HepG2 (cell line): ENCODE data around the gene SMARCB1. TPM values are rescaled to one million over a fixed set of nuclear protein-coding genes. Genes with fewer than 3 reads are reported as not detected.

Source experiments
- ATAC-seq: fragments of 200-7000 bp; cut with Tn5 transposase; 3 replicates; pipeline ENCODE4 v1.9.1; 2020; ENCODE audit warnings: mild to moderate bottlenecking, moderate library complexity
- BruUV-seq: library from RNA; stranded (reverse); fragments of 400-500 nt; replicated peaks from 2 replicates; lab custom pipeline; 2021; lab: Mats Ljungman, UMichigan
- CTCF ChIA-PET: fragments of 300-600 bp; formaldehyde crosslinking; extraction: SDS; loops from one replicate; lab custom pipeline; 2021; ENCODE audit warnings: low total read pairs, inconsistent platforms, low intra/inter-chr PET ratio; lab: Yijun Ruan, JAX
- POLR2A ChIA-PET: fragments of 350-600 bp; sonication (Branson Sonifier 250); formaldehyde crosslinking; loops from one replicate; lab custom pipeline; 2020; ENCODE audit warnings: antibody characterized with exemption, inconsistent platforms; lab: Yijun Ruan, JAX
- DNase-seq: peaks from one replicate; pipeline ENCODE4 v3.0.0-alpha.2; 2015; ENCODE audit warnings: low spot score
- FAIRE-seq: peaks from 3 replicates; lab custom pipeline; 2011; peaks lifted over from hg19 to GRCh38; lab: Jason Lieb, UNC
- H2AFZ ChIP-seq: one replicate; pipeline ENCODE4 v1.6.1; 2011; ENCODE audit warnings: low read length, inconsistent platforms
- H3K27ac ChIP-seq: fragments of 300-600 bp; 3 replicates; pipeline ENCODE4 v1.8.0; 2011; ENCODE audit warnings: mixed run types, mild to moderate bottlenecking, mixed read lengths, low read length, inconsistent platforms; ENCODE audit not compliant: insufficient read depth; ENCODE audit errors: extremely low read length
- H3K27me3 ChIP-seq, 2 experiments: fragments of 200-600 bp in 1 of 2; 2 replicates in 1 of 2; 3 replicates in 1 of 2; pipeline versions ENCODE4 v1.6.0 to v1.8.0; 2011; ENCODE audit warnings: low read length in 2 of 2, mild to moderate bottlenecking in 2 of 2, moderate library complexity in 2 of 2, inconsistent platforms in 1 of 2; ENCODE audit not compliant: insufficient read depth in 2 of 2, control insufficient read depth in 1 of 2
- H3K36me3 ChIP-seq, 2 experiments: fragments of 200-600 bp in 1 of 2; replicated peaks in 1 of 2; 2 replicates in 1 of 2; 3 replicates in 1 of 2; pipeline versions ENCODE4 v1.5.1 to v1.8.0; 2011; ENCODE audit warnings: low read length in 2 of 2, inconsistent platforms in 1 of 2; ENCODE audit not compliant: insufficient read depth in 2 of 2, control insufficient read depth in 1 of 2
- H3K4me1 ChIP-seq: 2 replicates; pipeline ENCODE4 v1.5.1; 2012; ENCODE audit warnings: low read length, inconsistent platforms; ENCODE audit not compliant: insufficient read depth
- H3K4me2 ChIP-seq: 2 replicates; pipeline ENCODE4 v1.6.0; 2011; ENCODE audit warnings: low read depth, low read length, inconsistent platforms
- H3K4me3 ChIP-seq, 3 experiments: fragments of 200-600 bp in 1 of 3; sonication (generic), shearing (Covaris generic) in 1 of 3; replicated peaks in 1 of 3; 2 replicates each; pipeline ENCODE4 v1.5.1; 2011 to 2016; ENCODE audit warnings: low read length in 3 of 3, inconsistent platforms in 2 of 3, low read depth in 2 of 3, mild to moderate bottlenecking in 2 of 3, control low read depth in 1 of 3, mixed read lengths in 1 of 3; ENCODE audit not compliant: insufficient read depth in 1 of 3
- H3K79me2 ChIP-seq: one replicate; pipeline ENCODE4 v1.6.1; 2011; ENCODE audit warnings: low read length, inconsistent platforms; ENCODE audit not compliant: insufficient read depth
- H3K9ac ChIP-seq: 2 replicates; pipeline ENCODE4 v1.6.0; 2011; ENCODE audit warnings: mild to moderate bottlenecking, low read depth, low read length, inconsistent platforms; ENCODE audit not compliant: insufficient read depth
- H3K9me3 ChIP-seq: 2 replicates; pipeline ENCODE4 v1.5.1; 2012; ENCODE audit warnings: mild to moderate bottlenecking, low read length
- H4K20me1 ChIP-seq: 2 replicates; pipeline ENCODE4 v1.6.0; 2011; ENCODE audit warnings: inconsistent platforms, mild to moderate bottlenecking, low read length, moderate library complexity; ENCODE audit not compliant: insufficient read depth
- BORCS8-MEF2B ChIP-seq: sonication (generic); formaldehyde crosslinking; IDR thresholded peaks from 2 replicates; pipeline ENCODE4 v1.8.0; 2022; ENCODE audit warnings: mild to moderate bottlenecking, missing genetic modification reagents
- PHB2 ChIP-seq: fragments of 450-650 bp; IDR thresholded peaks from 2 replicates; pipeline ENCODE4 v1.6.1; 2018; ENCODE audit not compliant: partially characterized antibody
- PRPF4 ChIP-seq: fragments of 200-400 bp; formaldehyde crosslinking; IDR thresholded peaks from 2 replicates; pipeline ENCODE4 v1.6.1; 2016; ENCODE audit warnings: low read length, low read depth; ENCODE audit not compliant: poor library complexity, severe bottlenecking
- RORA ChIP-seq: sonication (generic); formaldehyde crosslinking; IDR thresholded peaks from 2 replicates; pipeline ENCODE4 v1.5.0; 2020; ENCODE audit warnings: mild to moderate bottlenecking, missing genetic modification reagents, moderate library complexity
- SNAPC2 ChIP-seq: sonication (generic); formaldehyde crosslinking; IDR thresholded peaks from 2 replicates; pipeline ENCODE4 v1.8.1; 2022; ENCODE audit warnings: mild to moderate bottlenecking, missing genetic modification reagents
- YEATS2 ChIP-seq: sonication (generic); formaldehyde crosslinking; IDR thresholded peaks from 2 replicates; pipeline ENCODE4 v1.4.0; 2020; ENCODE audit warnings: missing genetic modification reagents, borderline replicate concordance
- ZC3H13 ChIP-seq: sonication (generic); formaldehyde crosslinking; IDR thresholded peaks from 2 replicates; pipeline ENCODE4 v1.8.1; 2023; ENCODE audit warnings: mild to moderate bottlenecking, missing genetic modification reagents, moderate library complexity
- ZNF781 ChIP-seq: sonication (generic); formaldehyde crosslinking; IDR thresholded peaks from 2 replicates; pipeline ENCODE4 v1.5.1; 2020; ENCODE audit warnings: borderline replicate concordance, mild to moderate bottlenecking, missing genetic modification reagents; ENCODE audit errors: not compliant biosample characterization
- ZSCAN20 ChIP-seq: sonication (generic); formaldehyde crosslinking; IDR thresholded peaks from 2 replicates; pipeline ENCODE4 v1.4.0; 2020; ENCODE audit warnings: missing genetic modification reagents, mild to moderate bottlenecking, borderline replicate concordance
- ZSCAN30 ChIP-seq: sonication (generic); formaldehyde crosslinking; IDR thresholded peaks from 2 replicates; pipeline ENCODE4 v1.5.0; 2020; ENCODE audit warnings: mild to moderate bottlenecking, missing genetic modification reagents
- WGBS: methylation state at CpG from one replicate; pipeline ENCODE4 v1.1.6; 2017; ENCODE audit warnings: low lambda C conversion rate; 5-methylcytosine and 5-hydroxymethylcytosine counted together
- in situ Hi-C: cut with HindIII; loops from 2 replicates; pipeline ENCODE4 v1.10.0; 2017; ENCODE audit warnings: low pct_unique_long_range_greater_than_20kb; ENCODE audit not compliant: extremely low pct_ligation_motif_present
- intact Hi-C: fragments of 100-400 bp; cut with micrococcal nuclease; formaldehyde crosslinking; loops from one replicate; pipeline ENCODE4 v1.10.0; 2022; ENCODE audit not compliant: unreplicated experiment
- polyA plus RNA-seq, 8 experiments: library from polyadenylated mRNA; depleted of rRNA in 3 of 8; stranded (reverse) in 7 of 8; unstranded in 1 of 8; fragments of >200 nt; fragmentation: Illumina TruSeq in 4 of 8; extraction: Trizol in 4 of 8; gene quantifications; 2 replicates each; pipeline versions ENCODE4 v1.2.1 to v1.2.3, GENCODE V29; 2011 to 2016; ENCODE audit warnings: low read depth in 4 of 8, missing spikeins in 1 of 8, mixed read lengths in 1 of 8; ENCODE audit not compliant: insufficient read depth in 1 of 8
- total RNA-seq, 5 experiments: library from RNA; depleted of rRNA; stranded (reverse); fragments of >200 nt; fragmentation: Illumina TruSeq; extraction: Trizol; gene quantifications; 2 replicates each; pipeline ENCODE4 v1.2.3, GENCODE V29; 2016; ENCODE audit warnings: low read depth in 1 of 5
- TF ChIP-seq, protein P1 (sequence below): sonication (generic); formaldehyde crosslinking; IDR thresholded peaks from 2 replicates; pipeline ENCODE4 v1.4.0; 2020; ENCODE audit warnings: missing genetic modification reagents, borderline replicate concordance
- TF ChIP-seq, protein P2 (sequence below): sonication (generic); formaldehyde crosslinking; IDR thresholded peaks from 2 replicates; pipeline ENCODE4 v1.5.1; 2020; ENCODE audit warnings: missing genetic modification reagents, mild to moderate bottlenecking, borderline replicate concordance
- TF ChIP-seq, protein P3 (sequence below): sonication (generic); formaldehyde crosslinking; conservative IDR thresholded peaks from 2 replicates; pipeline ENCODE4 v1.8.0; 2022; ENCODE audit warnings: low read depth, missing genetic modification reagents

The SMARCB1 gene
- total and polyA plus RNA-seq, 2 of the 13 experiments (the other 11 are each of a cell fraction or from before 2014, with no cell fraction given): 74.0 to 166 TPM

DNA sequence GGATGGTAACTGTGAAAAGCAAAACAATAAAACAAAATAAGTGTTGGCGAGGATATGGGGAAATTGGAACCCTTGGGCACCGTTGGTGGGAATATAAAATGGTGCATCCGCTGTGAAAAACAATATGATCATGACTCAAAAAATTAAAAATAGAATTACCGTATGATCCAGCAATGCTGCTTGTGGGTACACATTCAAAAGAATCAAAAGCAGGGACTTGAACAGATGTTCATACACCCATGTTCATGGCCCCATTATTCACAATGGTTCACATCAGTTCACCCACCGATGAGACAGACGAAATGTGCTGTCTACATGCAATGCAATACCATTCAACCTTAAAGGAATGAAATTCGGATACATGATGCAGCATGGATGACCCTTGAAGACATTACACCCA lies 53.3 kb downstream of the SMARCB1 start:
- H2AFZ ChIP-seq: no peak overlapping the region
- no peak overlapping the region for H3K4me2 ChIP-seq
- H3K27ac ChIP-seq: no peak overlapping the region
- no peaks in the 10 kb centered on the region for H3K79me2 ChIP-seq
- ATAC-seq (no peak), FAIRE-seq (no peak), DNase-seq (no peak)
- intact Hi-C loops (no loop called here), in situ Hi-C loops (loop anchor here (25.0 kb wide), 1 partner anchor 228 kb away; no protein-coding TSS in a partner anchor)
- H3K27me3 ChIP-seq: peaks cover 0 to 2% of the 10 kb centered on the region in 2 experiments; a peak in 1 of 5 replicates
- H3K9me3 ChIP-seq: no peaks in the 10 kb centered on the region
- peaks cover 8 to 13% of the 10 kb centered on the region in 2 experiments; a peak in 4 of 5 replicates for H3K36me3 ChIP-seq
- no peaks in the 10 kb centered on the region for H4K20me1 ChIP-seq
- H3K4me3 ChIP-seq: no peak overlapping the region
- H3K9ac ChIP-seq: no peak overlapping the region
- BruUV-seq: no TSS peak
- ChIA-PET POLR2A (no interaction called here), CTCF (no interaction called here)
- TF ChIP-seq YEATS2 (CRISPR knock-in tag) (no peak), PHB2 (no peak), RORA (CRISPR knock-in tag) (no peak), ZSCAN20 (CRISPR knock-in tag) (no peak), PRPF4 (no peak), BORCS8-MEF2B (CRISPR knock-in tag) (no peak), ZC3H13 (CRISPR knock-in tag) (no peak), SNAPC2 (no peak), ZNF781 (CRISPR knock-in tag) (no peak), ZSCAN30 (CRISPR knock-in tag) (no peak)
- TF ChIP-seq, protein P1, sequence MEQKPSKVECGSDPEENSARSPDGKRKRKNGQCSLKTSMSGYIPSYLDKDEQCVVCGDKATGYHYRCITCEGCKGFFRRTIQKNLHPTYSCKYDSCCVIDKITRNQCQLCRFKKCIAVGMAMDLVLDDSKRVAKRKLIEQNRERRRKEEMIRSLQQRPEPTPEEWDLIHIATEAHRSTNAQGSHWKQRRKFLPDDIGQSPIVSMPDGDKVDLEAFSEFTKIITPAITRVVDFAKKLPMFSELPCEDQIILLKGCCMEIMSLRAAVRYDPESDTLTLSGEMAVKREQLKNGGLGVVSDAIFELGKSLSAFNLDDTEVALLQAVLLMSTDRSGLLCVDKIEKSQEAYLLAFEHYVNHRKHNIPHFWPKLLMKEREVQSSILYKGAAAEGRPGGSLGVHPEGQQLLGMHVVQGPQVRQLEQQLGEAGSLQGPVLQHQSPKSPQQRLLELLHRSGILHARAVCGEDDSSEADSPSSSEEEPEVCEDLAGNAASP (CRISPR knock-in tag): no peak
- TF ChIP-seq, protein P2, sequence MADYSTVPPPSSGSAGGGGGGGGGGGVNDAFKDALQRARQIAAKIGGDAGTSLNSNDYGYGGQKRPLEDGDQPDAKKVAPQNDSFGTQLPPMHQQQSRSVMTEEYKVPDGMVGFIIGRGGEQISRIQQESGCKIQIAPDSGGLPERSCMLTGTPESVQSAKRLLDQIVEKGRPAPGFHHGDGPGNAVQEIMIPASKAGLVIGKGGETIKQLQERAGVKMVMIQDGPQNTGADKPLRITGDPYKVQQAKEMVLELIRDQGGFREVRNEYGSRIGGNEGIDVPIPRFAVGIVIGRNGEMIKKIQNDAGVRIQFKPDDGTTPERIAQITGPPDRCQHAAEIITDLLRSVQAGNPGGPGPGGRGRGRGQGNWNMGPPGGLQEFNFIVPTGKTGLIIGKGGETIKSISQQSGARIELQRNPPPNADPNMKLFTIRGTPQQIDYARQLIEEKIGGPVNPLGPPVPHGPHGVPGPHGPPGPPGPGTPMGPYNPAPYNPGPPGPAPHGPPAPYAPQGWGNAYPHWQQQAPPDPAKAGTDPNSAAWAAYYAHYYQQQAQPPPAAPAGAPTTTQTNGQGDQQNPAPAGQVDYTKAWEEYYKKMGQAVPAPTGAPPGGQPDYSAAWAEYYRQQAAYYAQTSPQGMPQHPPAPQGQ (CRISPR knock-in tag): no peak
- TF ChIP-seq, protein P3, sequence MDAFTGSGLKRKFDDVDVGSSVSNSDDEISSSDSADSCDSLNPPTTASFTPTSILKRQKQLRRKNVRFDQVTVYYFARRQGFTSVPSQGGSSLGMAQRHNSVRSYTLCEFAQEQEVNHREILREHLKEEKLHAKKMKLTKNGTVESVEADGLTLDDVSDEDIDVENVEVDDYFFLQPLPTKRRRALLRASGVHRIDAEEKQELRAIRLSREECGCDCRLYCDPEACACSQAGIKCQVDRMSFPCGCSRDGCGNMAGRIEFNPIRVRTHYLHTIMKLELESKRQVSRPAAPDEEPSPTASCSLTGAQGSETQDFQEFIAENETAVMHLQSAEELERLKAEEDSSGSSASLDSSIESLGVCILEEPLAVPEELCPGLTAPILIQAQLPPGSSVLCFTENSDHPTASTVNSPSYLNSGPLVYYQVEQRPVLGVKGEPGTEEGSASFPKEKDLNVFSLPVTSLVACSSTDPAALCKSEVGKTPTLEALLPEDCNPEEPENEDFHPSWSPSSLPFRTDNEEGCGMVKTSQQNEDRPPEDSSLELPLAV: no peak
- 76% methylated on average over 7 of the region's 7 CpGs for WGBS
- peaks cover 9% of the 10 kb centered on the region for H3K4me1 ChIP-seq
